ENCODE results near the gene ANKRD42. TPM values are rescaled to one million over a fixed set of nuclear protein-coding genes. Genes with fewer than 3 reads are reported as not detected.

The ANKRD42 gene
- 10.0 and 11.5 TPM in 2 replicates for total RNA-seq

GRCh38 chr11:83193315-83194280 is at the start of gene ANKRD42:
Gene ANKRD42, plus strand, starts transcription at chr11:83193712. Its CDS starts 959 bp downstream, at chr11:83194671.
- Histone ChIP-seq H3K27me3 (ENCODE audit: control insufficient read depth, insufficient read depth, low read length) (no peaks in the 10 kb centered on the region), H3K4me3 (ENCODE audit: low read depth, low read length) (peak within 1 kb of the TSS; percentile 64), H3K36me3 (ENCODE audit: control insufficient read depth, insufficient read depth, low read length) (no peaks in the 10 kb centered on the region)
- TF ChIP-seq CTCF (IDR thresholded peaks at IDR 0.05; ENCODE audit: insufficient read depth, low read length, poor library complexity, severe bottlenecking) = no peak
- DNase-seq (ENCODE audit: low read depth) = peak; percentile 87

DNA sequence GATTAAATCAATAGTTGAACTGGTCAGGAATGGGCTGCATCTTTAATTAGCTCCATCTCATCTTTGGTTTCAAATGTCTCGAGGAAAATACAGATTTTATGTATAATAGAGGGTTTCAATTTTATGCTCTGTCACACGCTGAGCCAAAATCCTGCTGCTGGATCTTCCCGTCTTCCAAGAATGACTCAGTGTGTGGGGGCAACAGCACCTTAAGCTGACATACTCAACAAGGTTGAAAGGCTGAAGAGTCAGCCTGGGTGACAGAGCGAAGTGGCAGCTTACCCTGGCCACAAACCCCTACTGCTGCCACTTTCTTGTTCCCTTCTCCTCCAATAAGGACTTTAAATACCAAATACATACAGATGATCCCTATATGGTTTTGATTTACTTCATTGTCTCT is 45.6 kb upstream of the ANKRD42 start:
- TF ChIP-seq CTCF (IDR thresholded peaks at IDR 0.05; ENCODE audit: insufficient read depth, low read length, poor library complexity, severe bottlenecking) = no peak
- Histone ChIP-seq H3K36me3 (ENCODE audit: control insufficient read depth, insufficient read depth, low read length) (no peaks in the 10 kb centered on the region), H3K27me3 (ENCODE audit: control insufficient read depth, insufficient read depth, low read length) (no peaks in the 10 kb centered on the region), H3K4me3 (ENCODE audit: low read depth, low read length) (no peak overlapping the region)
- DNase-seq (ENCODE audit: low read depth) = no peak

GRCh38 chr11:83150450-83150849 is 43.1 kb upstream of the ANKRD42 start:
- Histone ChIP-seq H3K27me3 (ENCODE audit: control insufficient read depth, insufficient read depth, low read length) (no peaks in the 10 kb centered on the region), H3K4me3 (ENCODE audit: low read depth, low read length) (no peak overlapping the region), H3K36me3 (ENCODE audit: control insufficient read depth, insufficient read depth, low read length) (no peaks in the 10 kb centered on the region)
- TF ChIP-seq CTCF (IDR thresholded peaks at IDR 0.05; ENCODE audit: insufficient read depth, low read length, poor library complexity, severe bottlenecking) = no peak
- no peak for DNase-seq (ENCODE audit: low read depth)

GRCh38 chr11:83151274-83151977 is 42.1 kb upstream of the ANKRD42 start:
- no peak for TF ChIP-seq CTCF (IDR thresholded peaks at IDR 0.05; ENCODE audit: insufficient read depth, low read length, poor library complexity, severe bottlenecking)
- DNase-seq (ENCODE audit: low read depth) = no peak
- Histone ChIP-seq H3K4me3 (ENCODE audit: low read depth, low read length) (no peak overlapping the region), H3K27me3 (ENCODE audit: control insufficient read depth, insufficient read depth, low read length) (no peaks in the 10 kb centered on the region), H3K36me3 (ENCODE audit: control insufficient read depth, insufficient read depth, low read length) (no peaks in the 10 kb centered on the region)

DNA sequence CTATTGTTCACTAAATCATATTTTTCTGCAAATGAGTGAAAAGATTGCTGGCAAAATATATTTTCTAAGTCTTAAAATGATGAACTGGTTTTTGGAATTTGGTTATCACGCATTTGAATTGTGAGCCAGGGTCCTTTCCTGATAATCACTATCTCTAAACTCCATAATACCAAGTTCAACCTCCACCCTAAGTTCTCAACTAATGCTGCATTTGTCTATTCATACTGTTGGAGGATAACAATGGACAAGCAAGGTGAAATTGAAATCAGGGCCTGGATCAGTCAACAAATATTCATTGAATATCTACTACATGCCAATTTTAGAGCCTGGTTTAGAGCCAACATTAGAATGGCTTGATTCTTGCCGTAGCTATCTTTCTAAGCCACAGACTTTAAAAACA is 41.2 kb upstream of the ANKRD42 start:
- no peak for TF ChIP-seq CTCF (IDR thresholded peaks at IDR 0.05; ENCODE audit: insufficient read depth, low read length, poor library complexity, severe bottlenecking)
- H3K4me3 ChIP-seq (ENCODE audit: low read depth, low read length) = no peak overlapping the region
- no peak for DNase-seq (ENCODE audit: low read depth)
- no peaks in the 10 kb centered on the region for H3K27me3 ChIP-seq (ENCODE audit: control insufficient read depth, insufficient read depth, low read length)
- no peaks in the 10 kb centered on the region for H3K36me3 ChIP-seq (ENCODE audit: control insufficient read depth, insufficient read depth, low read length)

Data from kidney epithelial cell (primary cell).